T-cell (primary cell): Measurements from ENCODE around the gene PARP11. TPM values are rescaled to one million over a fixed set of nuclear protein-coding genes. Genes with fewer than 3 reads are reported as not detected.

Experiments used
- ATAC-seq, 4 experiments: fragments of 200-7000 bp in 3 of 4; fragments of 150-1000 bp in 1 of 4; cut with Tn5 transposase; replicated peaks in 1 of 4; 1 replicate in 3 of 4; 2 replicates in 1 of 4; pipeline ENCODE4 v1.10.0; 2021; ENCODE audit warnings: moderate library complexity in 3 of 4, mild to moderate bottlenecking in 2 of 4, moderate number of reproducible peaks in 1 of 4
- CTCF ChIA-PET, 2 donors: fragments of 300-600 bp; sonication (Branson Sonifier 250); formaldehyde crosslinking; loops; one replicate each; lab custom pipeline; 2022; ENCODE audit warnings: antibody characterized with exemption in 2 of 2; lab: Charles Lee
- POLR2A ChIA-PET, 2 donors: fragments of 300-600 bp; sonication (Branson Sonifier 250); formaldehyde crosslinking; loops; one replicate each; lab custom pipeline; 2022; ENCODE audit warnings: antibody characterized with exemption in 2 of 2; lab: Charles Lee
- DNase-seq, 35 experiments: peaks; one replicate each; pipeline versions ENCODE4 v3.0.0 to v3.0.0-alpha.2; 2013 to 2023
- H3K27ac ChIP-seq: one replicate; pipeline ENCODE4 v1.5.1; 2013; ENCODE audit warnings: low read length
- H3K27me3 ChIP-seq, 2 experiments: replicated peaks in 1 of 2; 1 replicate in 1 of 2; 2 replicates in 1 of 2; pipeline versions ENCODE4 v1.6.1 to v1.7.0; 2013; ENCODE audit warnings: low read length in 1 of 2, mixed read lengths in 1 of 2; ENCODE audit not compliant: control insufficient read depth in 2 of 2, insufficient read depth in 2 of 2; ENCODE audit errors: extremely low read depth in 1 of 2
- H3K36me3 ChIP-seq, 2 donors: 1 replicate in 1 of 2; 2 replicates in 1 of 2; pipeline versions ENCODE4 v1.6.1 to v1.7.0; 2013; ENCODE audit warnings: low read length in 1 of 2; ENCODE audit not compliant: control insufficient read depth in 2 of 2, insufficient read depth in 1 of 2; ENCODE audit errors: extremely low read depth in 1 of 2
- H3K4me1 ChIP-seq, 2 experiments: 1 replicate in 1 of 2; 2 replicates in 1 of 2; pipeline versions ENCODE4 v1.6.1 to v1.7.0; 2013; ENCODE audit warnings: low read length in 2 of 2, mixed read lengths in 1 of 2; ENCODE audit not compliant: insufficient read depth in 2 of 2, control insufficient read depth in 1 of 2; ENCODE audit errors: extremely low read depth in 1 of 2
- H3K4me3 ChIP-seq, 2 donors: 1 replicate in 1 of 2; 2 replicates in 1 of 2; pipeline versions ENCODE4 v1.5.1 to v1.7.0; 2013; ENCODE audit warnings: mild to moderate bottlenecking in 2 of 2, low read length in 1 of 2, moderate library complexity in 1 of 2; ENCODE audit not compliant: control insufficient read depth in 1 of 2; ENCODE audit errors: extremely low read depth in 1 of 2
- H3K9me3 ChIP-seq: 2 replicates; pipeline ENCODE4 v1.7.0; 2013
- H3K27ac Mint-ChIP-seq, 2 donors: one replicate each; pipeline ENCODE4 v1.8.0; 2020 to 2021; ENCODE audit warnings: mild to moderate bottlenecking in 2 of 2, mixed read lengths in 2 of 2
- H3K27me3 Mint-ChIP-seq, 2 donors: one replicate each; pipeline ENCODE4 v1.8.0; 2021 to 2022; ENCODE audit warnings: mixed read lengths in 2 of 2
- H3K36me3 Mint-ChIP-seq: one replicate; pipeline ENCODE4 v1.8.0; 2021; ENCODE audit warnings: mixed read lengths
- H3K4me1 Mint-ChIP-seq, 3 donors: one replicate each; pipeline ENCODE4 v1.8.0; 2020 to 2022; ENCODE audit warnings: mixed read lengths in 3 of 3, mild to moderate bottlenecking in 1 of 3
- H3K4me3 Mint-ChIP-seq, 3 donors: one replicate each; pipeline ENCODE4 v1.8.0; 2020 to 2022; ENCODE audit warnings: mild to moderate bottlenecking in 3 of 3, mixed read lengths in 3 of 3, moderate library complexity in 3 of 3
- H3K9me3 Mint-ChIP-seq, 3 donors: one replicate each; pipeline ENCODE4 v1.8.0; 2020 to 2022; ENCODE audit warnings: mixed read lengths in 3 of 3
- WGBS: methylation state at CpG from one replicate; pipeline ENCODE4 v1.1.5; 2013; ENCODE audit warnings: missing lambda C conversion rate; ENCODE audit not compliant: insufficient coverage; 5-methylcytosine and 5-hydroxymethylcytosine counted together
- total RNA-seq, 35 experiments: library from RNA in 6 of 35; stranded (reverse) in 6 of 35; fragments of 120-200 nt in 1 of 35; gene quantifications; one replicate each; pipeline versions ENCODE4 v1.2.1 to v1.2.4 and lab custom pipeline; 2013 to 2026

The PARP11 gene
- total RNA-seq, 5 donors from 2014 or later (not counting 1 experiment from before 2014, with no cell fraction given), result 24.9 to 30.2 (median 26.3) TPM

DNA sequence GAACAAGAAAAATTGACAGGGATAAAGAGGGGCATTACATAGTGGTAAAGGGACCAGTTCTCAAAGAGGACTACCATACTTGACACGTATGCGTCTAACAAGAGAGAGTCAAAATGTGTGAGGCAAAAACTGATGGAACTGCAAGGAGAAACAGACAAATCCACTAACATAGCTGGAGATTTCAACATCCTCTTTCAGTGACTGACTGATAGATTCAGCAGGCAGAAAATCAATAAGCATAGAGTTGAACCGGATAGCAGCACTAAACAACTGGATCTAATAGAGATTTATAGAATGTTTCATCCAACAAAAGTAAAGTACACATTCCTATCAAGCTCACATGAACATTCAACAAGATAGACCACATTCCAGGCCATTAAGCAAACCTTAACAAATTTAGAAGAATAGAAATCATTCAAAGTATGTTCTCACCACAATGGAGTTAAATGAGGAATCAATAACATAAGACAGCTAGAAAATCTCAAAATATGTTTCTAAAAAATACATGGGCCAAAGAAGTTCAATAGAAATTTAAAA lies 104.2 kb downstream of the PARP11 start:
- ATAC-seq, result no peak
- Mint-ChIP-seq H3K36me3 (peaks cover 3% of the 10 kb centered on the region), H3K4me1 (peaks cover 9 to 14% (median 12%) of the 10 kb centered on the region in 3 donors), H3K9me3 (no peaks in the 10 kb centered on the region), H3K27ac (no peak overlapping the region), H3K4me3 (no peak overlapping the region), H3K27me3 (no peaks in the 10 kb centered on the region)
- CTCF ChIA-PET, result no interaction called here
- H3K4me1 ChIP-seq, result peaks cover 0 to 3% of the 10 kb centered on the region in 2 experiments
- no peaks in the 10 kb centered on the region for H3K27me3 ChIP-seq
- POLR2A ChIA-PET, result no interaction called here
- no peak for DNase-seq
- no peaks in the 10 kb centered on the region for H3K9me3 ChIP-seq
- no peaks in the 10 kb centered on the region for H3K36me3 ChIP-seq
- H3K4me3 ChIP-seq, result no peak overlapping the region
- no peak overlapping the region for H3K27ac ChIP-seq
- 100% methylated on average over 2 of the region's 3 CpGs for WGBS

DNA sequence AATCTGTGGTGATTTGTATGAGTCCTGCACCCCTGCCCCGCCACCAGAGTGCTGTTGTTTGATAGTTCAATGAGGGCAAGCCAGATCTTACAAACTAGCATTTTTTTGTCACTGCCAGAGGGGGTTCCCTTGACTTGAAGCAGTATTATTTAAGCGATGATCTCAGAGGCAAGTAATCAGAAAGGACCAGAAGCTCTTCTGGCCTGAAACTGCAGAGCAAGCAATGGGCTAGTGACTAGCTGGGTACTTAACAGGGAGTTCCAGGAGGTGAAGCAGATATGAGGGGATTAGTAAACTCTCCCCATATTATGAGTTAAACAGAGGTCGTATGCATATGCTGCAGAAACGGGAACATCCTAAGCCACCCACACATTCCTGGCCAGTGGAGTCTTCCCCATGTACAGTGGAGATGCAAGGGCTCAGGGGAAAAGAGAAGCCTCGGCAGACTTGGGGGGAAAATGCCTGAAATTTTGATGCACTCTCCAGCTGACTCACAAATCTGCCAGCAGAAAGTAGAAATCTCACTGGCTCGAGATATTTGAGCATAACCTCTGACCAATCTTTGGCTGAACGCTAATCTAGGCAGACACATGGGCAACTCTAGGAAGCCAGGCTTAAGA lies 112.0 kb downstream of the PARP11 start:
- Histone ChIP-seq H3K27ac (no peak overlapping the region), H3K4me1 (no peaks in the 10 kb centered on the region), H3K9me3 (no peaks in the 10 kb centered on the region), H3K27me3 (no peaks in the 10 kb centered on the region), H3K36me3 (no peaks in the 10 kb centered on the region), H3K4me3 (no peak overlapping the region)
- Mint-ChIP-seq H3K9me3 (no peaks in the 10 kb centered on the region), H3K27me3 (no peaks in the 10 kb centered on the region), H3K4me1 (peaks cover 8 to 18% (median 14%) of the 10 kb centered on the region in 3 donors), H3K27ac (no peak overlapping the region), H3K36me3 (peaks cover 18% of the 10 kb centered on the region), H3K4me3 (no peak overlapping the region)
- DNase-seq (no peak), ATAC-seq (no peak)
- POLR2A ChIA-PET, result no interaction called here
- WGBS, result 90% methylated on average over 2 of the region's 7 CpGs
- CTCF ChIA-PET, result no interaction called here

DNA sequence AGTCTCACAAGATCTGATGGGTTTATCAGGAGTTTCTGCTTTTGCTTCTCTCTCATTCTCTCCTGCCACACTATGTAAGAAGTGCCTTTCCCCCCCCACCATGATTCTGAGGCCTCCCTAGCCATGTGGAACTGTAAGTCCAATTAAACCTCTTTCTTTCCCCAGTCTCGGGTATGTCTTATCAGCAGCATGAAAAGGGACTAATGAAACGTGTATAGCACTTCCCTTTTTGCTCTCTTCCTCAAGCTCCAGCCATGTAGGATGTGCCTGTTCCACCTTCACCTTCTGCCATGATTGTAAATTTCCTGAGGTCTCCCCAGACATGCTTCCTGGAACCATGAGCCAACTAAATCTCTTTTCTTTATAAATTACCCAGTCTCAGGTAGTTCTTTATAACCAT lies 113.3 kb downstream of the PARP11 start:
- ATAC-seq, result no peak
- ChIA-PET CTCF (no interaction called here), POLR2A (interaction anchor here in 1 of 2 donors (0.6 kb wide), 1 partner anchor 578 kb away, joined by 3 read pairs; no protein-coding TSS in a partner anchor)
- no peak overlapping the region for H3K27ac ChIP-seq
- Mint-ChIP-seq H3K27ac (no peak overlapping the region), H3K4me1 (peaks cover 11 to 20% (median 20%) of the 10 kb centered on the region in 3 donors), H3K36me3 (peaks cover 18% of the 10 kb centered on the region), H3K27me3 (no peaks in the 10 kb centered on the region), H3K4me3 (no peak overlapping the region), H3K9me3 (no peaks in the 10 kb centered on the region)
- 70% methylated on average over 2 of the region's 2 CpGs for WGBS
- no peak for DNase-seq
- no peak overlapping the region for H3K4me3 ChIP-seq
- H3K9me3 ChIP-seq, result no peaks in the 10 kb centered on the region
- H3K27me3 ChIP-seq, result no peaks in the 10 kb centered on the region
- H3K4me1 ChIP-seq, result peaks cover 0 to 3% of the 10 kb centered on the region in 2 experiments
- no peaks in the 10 kb centered on the region for H3K36me3 ChIP-seq

Other genes starting within 250 kb of the PARP11 start
- 10 to 100 TPM; 38.3 to 47.0 (median 40.6) TPM for gene CRACR2A, start 120.3 kb downstream of the PARP11 start, total RNA-seq